Tibial artery (tissue), 4 donors: ENCODE data around the gene CDH20.
A peak's percentile ranks its signal among the peaks of the same experiment; 100 is the strongest.

Source experiments
- DNase-seq, 2 donors: peaks; one replicate each; pipeline ENCODE4 v3.0.0-alpha.2; 2019
- H3K27ac ChIP-seq, 2 donors: fragments of 200-600 bp; sonication (generic) in 1 of 2; 1 replicate in 1 of 2; 2 replicates in 1 of 2; pipeline ENCODE4 v1.5.1; 2018 to 2019; ENCODE audit warnings: mild to moderate bottlenecking in 1 of 2
- H3K27me3 ChIP-seq, 2 donors: fragments of 200-600 bp; sonication (generic) in 1 of 2; one replicate each; pipeline versions ENCODE4 v1.5.1 to v1.6.0; 2016 to 2019
- H3K36me3 ChIP-seq, 3 donors: fragments of 200-600 bp; sonication (generic) in 2 of 3; one replicate each; pipeline ENCODE4 v1.5.1; 2016 to 2019; ENCODE audit warnings: mild to moderate bottlenecking in 2 of 3
- H3K4me1 ChIP-seq, 4 donors: fragments of 200-600 bp; sonication (generic) in 2 of 4; 1 replicate in 3 of 4; 2 replicates in 1 of 4; pipeline ENCODE4 v1.5.1; 2016 to 2019
- H3K4me3 ChIP-seq, 2 donors: fragments of 200-600 bp; sonication (generic) in 1 of 2; 1 replicate in 1 of 2; 2 replicates in 1 of 2; pipeline ENCODE4 v1.5.1; 2018 to 2019; ENCODE audit warnings: mild to moderate bottlenecking in 2 of 2
- H3K9me3 ChIP-seq, 3 donors: fragments of 200-600 bp; sonication (generic) in 1 of 3; one replicate each; pipeline ENCODE4 v1.5.1; 2016 to 2019
- CTCF ChIP-seq, 2 experiments: fragments of 200-600 bp in 1 of 2; fragments of 450-650 bp in 1 of 2; IDR thresholded peaks; one replicate each; pipeline ENCODE4 v1.5.1; 2017 to 2019; ENCODE audit warnings: antibody characterized with exemption in 2 of 2, mild to moderate bottlenecking in 1 of 2, moderate library complexity in 1 of 2
- intact Hi-C: fragments of 100-400 bp; cut with DNase I; formaldehyde crosslinking; loops from one replicate; pipeline ENCODE4 v1.15.0; 2023; ENCODE audit warnings: low total_unique reads

The CDH20 gene

GRCh38 chr18:61549416-61549815 is 216.2 kb downstream of the CDH20 start:
- intact Hi-C loops: no loop called here

GRCh38 chr18:61549889-61550288 is 216.7 kb downstream of the CDH20 start:
- no peaks in the 10 kb centered on the region for H3K27me3 ChIP-seq
- no peak for DNase-seq
- no peak overlapping the region for H3K4me3 ChIP-seq
- no peaks in the 10 kb centered on the region for H3K9me3 ChIP-seq
- intact Hi-C loops: loop anchor here (5.0 kb wide), 1 partner anchor 582 kb away; no protein-coding TSS in a partner anchor
- peaks cover 0 to 6% (median 0%) of the 10 kb centered on the region in 4 donors for H3K4me1 ChIP-seq
- TF ChIP-seq CTCF (IDR thresholded peaks at IDR 0.05): no peak
- no peak overlapping the region for H3K27ac ChIP-seq
- no peaks in the 10 kb centered on the region for H3K36me3 ChIP-seq

More at GRCh38 chr18:61549416-61549815, 216.2 kb downstream of the CDH20 start:
- H3K27me3 ChIP-seq: no peaks in the 10 kb centered on the region
- DNase-seq: no peak
- H3K9me3 ChIP-seq: no peaks in the 10 kb centered on the region
- H3K27ac ChIP-seq: no peak overlapping the region
- no peak overlapping the region for H3K4me3 ChIP-seq
- H3K36me3 ChIP-seq: no peaks in the 10 kb centered on the region
- TF ChIP-seq CTCF (IDR thresholded peaks at IDR 0.05): no peak
- peaks cover 0 to 6% (median 0%) of the 10 kb centered on the region in 4 donors for H3K4me1 ChIP-seq

DNA sequence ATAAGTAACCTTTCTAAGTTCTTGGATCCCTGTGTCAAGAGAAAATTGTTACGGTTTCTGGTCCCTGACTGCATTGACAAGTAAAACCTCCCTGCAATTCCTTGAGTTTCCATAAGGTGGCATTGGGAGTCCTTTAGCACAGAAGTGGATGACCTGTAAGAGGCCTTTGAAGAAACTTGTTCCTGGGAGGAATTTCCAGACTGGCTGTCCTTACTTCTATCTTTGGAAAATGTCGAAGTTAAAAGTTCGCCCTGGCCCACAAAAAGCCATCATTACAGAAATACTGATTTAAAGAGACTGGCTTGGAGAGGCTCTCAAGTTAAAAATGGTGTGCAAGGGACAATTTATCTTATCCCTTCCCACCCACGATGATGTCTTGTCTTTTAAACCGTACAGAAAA is 218.4 kb downstream of the CDH20 start:
- peak; percentile 83 to 88 for TF ChIP-seq CTCF (IDR thresholded peaks at IDR 0.05)
- H3K4me1 ChIP-seq: peaks cover 0 to 6% (median 0%) of the 10 kb centered on the region in 4 donors
- intact Hi-C loops: loop anchor here (5.0 kb wide), 1 partner anchor 581 kb away; no protein-coding TSS in a partner anchor
- H3K27ac ChIP-seq: no peak overlapping the region
- no peak for DNase-seq
- no peaks in the 10 kb centered on the region for H3K9me3 ChIP-seq
- no peaks in the 10 kb centered on the region for H3K27me3 ChIP-seq
- no peaks in the 10 kb centered on the region for H3K36me3 ChIP-seq
- H3K4me3 ChIP-seq: no peak overlapping the region

DNA sequence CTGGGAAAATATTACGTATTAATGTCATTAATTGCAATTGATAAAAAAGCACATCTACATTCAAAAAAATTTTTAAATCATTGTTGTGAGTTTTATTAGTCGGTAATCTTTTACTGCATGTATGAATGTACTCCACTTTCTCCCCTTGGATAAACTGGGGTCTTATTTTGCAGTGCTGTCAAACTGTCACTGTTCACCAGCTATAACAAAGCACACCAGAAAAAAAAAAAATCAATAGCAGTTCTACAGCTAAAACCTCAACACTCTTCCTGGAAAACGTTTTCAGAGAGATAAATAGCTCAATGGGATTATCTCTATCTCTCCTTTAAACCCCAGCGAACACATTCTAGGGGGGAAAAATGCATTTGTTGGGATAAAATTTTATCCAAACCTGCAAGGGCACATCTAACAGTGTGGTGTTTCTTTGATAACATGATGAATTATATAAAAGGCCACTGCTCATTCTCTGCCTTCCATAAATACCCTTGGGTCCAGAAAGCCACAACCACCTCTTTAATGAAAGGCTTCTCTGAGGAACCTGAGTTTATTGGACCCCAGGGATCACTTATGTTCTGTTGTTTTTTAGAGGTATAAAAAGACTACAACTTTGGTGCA is 219.9 kb downstream of the CDH20 start:
- H3K9me3 ChIP-seq: no peaks in the 10 kb centered on the region
- H3K27me3 ChIP-seq: no peaks in the 10 kb centered on the region
- no peaks in the 10 kb centered on the region for H3K36me3 ChIP-seq
- intact Hi-C loops: loop anchor here (5.0 kb wide), 1 partner anchor 579 kb away; no protein-coding TSS in a partner anchor
- H3K4me3 ChIP-seq: no peak overlapping the region
- no peak for DNase-seq
- TF ChIP-seq CTCF (IDR thresholded peaks at IDR 0.05): no peak
- peaks cover 0 to 6% (median 0%) of the 10 kb centered on the region in 4 donors for H3K4me1 ChIP-seq
- no peak overlapping the region for H3K27ac ChIP-seq

DNA sequence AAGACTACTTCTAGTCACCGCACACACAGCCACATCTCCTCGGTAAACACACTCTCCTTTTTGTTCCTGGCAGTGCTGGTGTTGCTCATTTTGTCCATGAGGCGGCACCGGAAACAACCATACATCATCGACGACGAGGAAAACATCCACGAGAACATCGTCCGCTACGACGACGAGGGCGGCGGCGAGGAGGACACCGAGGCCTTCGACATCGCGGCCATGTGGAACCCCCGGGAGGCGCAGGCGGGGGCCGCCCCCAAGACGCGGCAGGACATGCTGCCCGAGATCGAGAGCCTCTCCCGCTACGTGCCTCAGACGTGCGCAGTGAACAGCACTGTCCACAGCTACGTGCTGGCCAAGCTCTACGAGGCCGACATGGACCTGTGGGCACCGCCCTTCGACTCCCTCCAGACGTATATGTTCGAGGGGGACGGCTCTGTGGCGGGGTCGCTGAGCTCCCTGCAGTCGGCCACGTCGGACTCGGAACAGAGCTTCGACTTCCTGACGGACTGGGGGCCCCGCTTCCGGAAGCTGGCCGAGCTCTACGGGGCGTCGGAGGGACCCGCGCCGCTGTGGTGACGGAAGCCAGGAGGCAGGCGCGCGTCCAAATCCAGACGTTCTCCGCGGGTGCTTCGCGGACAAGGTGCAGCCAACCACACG is 221.0 kb downstream of the CDH20 start:
- Histone ChIP-seq H3K27ac (no peak overlapping the region), H3K4me3 (no peak overlapping the region)
- DNase-seq: no peak

More for the DNA sequence above, 221.0 kb downstream of the CDH20 start:
- TF ChIP-seq CTCF (IDR thresholded peaks at IDR 0.05): no peak
- peaks cover 0 to 6% (median 0%) of the 10 kb centered on the region in 4 donors for H3K4me1 ChIP-seq
- intact Hi-C loops: loop anchor here (5.0 kb wide), 1 partner anchor 578 kb away; no protein-coding TSS in a partner anchor
- no peaks in the 10 kb centered on the region for H3K9me3 ChIP-seq
- no peaks in the 10 kb centered on the region for H3K27me3 ChIP-seq
- H3K36me3 ChIP-seq: no peaks in the 10 kb centered on the region
